Spinal cord (tissue), 10 donors: ENCODE results near the gene FAR2. TPM values are rescaled to one million over a fixed set of nuclear protein-coding genes. Genes with fewer than 3 reads are reported as not detected.

Experiments used
- DNase-seq, 6 donors: peaks; one replicate each; pipeline versions ENCODE4 v3.0.0 to v3.0.0-alpha.2; 2013 to 2015; ENCODE audit warnings: low spot score in 6 of 6, low read depth in 4 of 6
- H3K27ac ChIP-seq: one replicate; pipeline ENCODE4 v1.5.1; 2013; ENCODE audit warnings: low read depth, low read length, control low read depth
- H3K27me3 ChIP-seq: one replicate; pipeline ENCODE4 v1.6.1; 2013; ENCODE audit warnings: low read length; ENCODE audit not compliant: control insufficient read depth, insufficient read depth
- H3K36me3 ChIP-seq: one replicate; pipeline ENCODE4 v1.6.1; 2013; ENCODE audit warnings: low read length; ENCODE audit not compliant: control insufficient read depth, insufficient read depth
- H3K4me1 ChIP-seq: one replicate; pipeline ENCODE4 v1.6.1; 2013; ENCODE audit warnings: low read length; ENCODE audit not compliant: control insufficient read depth, insufficient read depth
- H3K4me3 ChIP-seq: one replicate; pipeline ENCODE4 v1.5.1; 2013; ENCODE audit warnings: low read depth, low read length, control low read depth
- H3K9me3 ChIP-seq: one replicate; pipeline ENCODE4 v1.6.1; 2013; ENCODE audit warnings: low read length; ENCODE audit not compliant: control insufficient read depth, insufficient read depth
- WGBS: methylation state at CpG from one replicate; pipeline ENCODE4 v1.1.5; 2013; ENCODE audit warnings: missing lambda C conversion rate; ENCODE audit not compliant: insufficient coverage; 5-methylcytosine and 5-hydroxymethylcytosine counted together
- polyA plus RNA-seq, 2 donors: library from polyadenylated mRNA; unstranded; fragments of 120-200 nt; gene quantifications; one replicate each; pipeline ENCODE4 v1.2.1, GENCODE V29; 2013; ENCODE audit not compliant: insufficient read length in 2 of 2
- total RNA-seq, 2 donors: library from RNA; depleted of rRNA in 1 of 2; stranded (reverse); fragments of 120-200 nt in 1 of 2; fragments of >200 nt in 1 of 2; gene quantifications; one replicate each; pipeline versions ENCODE4 v1.2.3 to v1.2.4, GENCODE V29; 2013 to 2014
- donor health status: healthy.

Gene FAR2
- total and polyA plus RNA-seq, 4 donors: 11.4 to 33.2 (median 25.8) TPM

DNA sequence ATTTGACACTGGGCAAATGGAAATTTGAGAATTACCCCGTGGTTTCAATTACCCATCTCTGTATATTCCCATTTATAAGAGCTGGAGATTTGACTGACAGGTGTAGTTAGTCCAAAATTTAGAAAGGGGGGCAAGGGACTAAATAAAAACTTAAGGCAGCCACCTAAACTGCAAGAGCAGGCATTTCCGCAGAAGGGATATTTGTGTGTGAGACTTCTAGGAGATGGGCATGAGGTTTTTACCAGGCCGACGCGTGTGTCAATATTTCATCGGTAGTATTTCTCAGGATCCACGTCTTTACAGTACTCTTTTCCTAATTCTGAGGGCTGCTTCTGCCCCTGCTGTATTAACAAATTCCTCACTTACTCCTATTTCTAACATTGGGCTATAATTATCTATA is 1.4 kb downstream of the FAR2 start:
- 70% methylated on average over 1 of the region's 7 CpGs for WGBS
- Histone ChIP-seq H3K27me3 (peaks cover 9% of the 10 kb centered on the region), H3K4me3 (no peak overlapping the region), H3K27ac (no peak overlapping the region), H3K36me3 (no peaks in the 10 kb centered on the region), H3K4me1 (peaks cover 19% of the 10 kb centered on the region), H3K9me3 (no peaks in the 10 kb centered on the region)
- no peak for DNase-seq

DNA sequence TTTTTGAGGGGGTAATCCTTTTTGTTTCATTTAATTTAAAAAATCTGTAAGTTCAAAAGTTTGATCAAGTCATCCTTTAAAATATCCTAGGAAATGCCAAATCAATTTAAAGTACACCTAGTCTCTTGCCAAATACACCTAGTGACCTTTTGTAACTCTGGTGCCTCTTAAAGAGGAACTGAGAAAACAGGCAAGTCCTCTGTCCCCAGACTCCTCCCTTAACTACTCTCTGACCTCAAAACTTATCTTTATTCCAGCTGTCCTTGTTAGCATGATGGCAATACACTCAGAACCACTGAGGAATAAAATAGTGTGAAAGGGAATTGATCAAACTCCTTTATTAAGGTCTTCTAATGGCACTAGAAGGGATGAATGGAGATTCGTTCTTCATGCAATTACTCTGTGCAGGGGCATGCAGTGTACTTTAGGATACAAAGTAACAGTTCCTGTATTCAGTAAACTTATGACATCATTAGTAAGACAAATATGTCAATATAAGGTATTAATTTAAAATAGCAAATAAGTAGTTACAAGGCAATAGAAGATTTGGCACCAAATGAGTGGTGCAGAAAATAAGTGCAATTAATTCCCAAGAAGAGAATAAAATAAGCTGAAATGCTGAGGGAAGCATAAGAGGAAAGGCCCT is 3.3 kb downstream of the FAR2 start:
- no peak overlapping the region for H3K27ac ChIP-seq

DNA sequence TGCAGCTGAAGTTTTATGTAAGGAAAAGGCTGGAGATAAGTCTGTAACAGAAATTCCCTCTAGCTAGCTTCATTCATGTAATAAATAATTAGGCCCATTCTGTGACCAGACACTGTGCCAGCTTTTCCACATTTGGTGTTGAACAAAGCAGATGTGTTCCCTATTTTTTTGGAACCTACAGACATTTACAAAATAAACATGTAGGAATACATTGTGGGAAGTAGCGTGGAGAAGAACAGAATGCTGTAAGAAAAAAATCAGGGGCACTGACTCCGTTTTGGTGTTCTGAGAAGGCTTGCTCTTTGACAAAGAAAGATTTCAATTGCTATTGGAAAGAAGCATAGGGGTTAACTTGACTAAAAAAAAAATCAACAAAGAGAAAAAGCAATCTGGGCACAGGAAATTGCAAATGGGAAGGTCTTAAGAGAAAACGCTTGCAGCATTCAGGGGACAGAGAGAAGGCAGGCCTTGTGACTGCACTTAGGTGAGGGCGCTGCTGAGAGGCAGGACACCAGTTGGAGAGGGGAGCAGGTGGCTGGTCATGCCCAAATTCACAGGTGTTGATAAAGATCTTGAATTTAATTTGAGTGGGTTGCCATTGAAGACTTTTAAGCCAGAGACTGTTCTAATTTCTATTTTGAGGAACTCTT is 4.0 kb downstream of the FAR2 start:
- Histone ChIP-seq H3K27ac (no peak overlapping the region), H3K36me3 (no peaks in the 10 kb centered on the region), H3K4me3 (no peak overlapping the region), H3K9me3 (no peaks in the 10 kb centered on the region), H3K4me1 (peaks cover 18% of the 10 kb centered on the region), H3K27me3 (peaks cover 9% of the 10 kb centered on the region)
- peak in 2 of 6 donors; percentile 32 to 63 for DNase-seq
- WGBS: 37% methylated on average over 3 of the region's 4 CpGs

More for the DNA sequence above, 3.3 kb downstream of the FAR2 start:
- Histone ChIP-seq H3K9me3 (no peaks in the 10 kb centered on the region), H3K4me1 (peaks cover 19% of the 10 kb centered on the region), H3K27me3 (peaks cover 9% of the 10 kb centered on the region), H3K4me3 (no peak overlapping the region), H3K36me3 (no peaks in the 10 kb centered on the region)
- no CpG with 5 or more reads among the region's 1 CpG for WGBS
- DNase-seq: no peak

DNA sequence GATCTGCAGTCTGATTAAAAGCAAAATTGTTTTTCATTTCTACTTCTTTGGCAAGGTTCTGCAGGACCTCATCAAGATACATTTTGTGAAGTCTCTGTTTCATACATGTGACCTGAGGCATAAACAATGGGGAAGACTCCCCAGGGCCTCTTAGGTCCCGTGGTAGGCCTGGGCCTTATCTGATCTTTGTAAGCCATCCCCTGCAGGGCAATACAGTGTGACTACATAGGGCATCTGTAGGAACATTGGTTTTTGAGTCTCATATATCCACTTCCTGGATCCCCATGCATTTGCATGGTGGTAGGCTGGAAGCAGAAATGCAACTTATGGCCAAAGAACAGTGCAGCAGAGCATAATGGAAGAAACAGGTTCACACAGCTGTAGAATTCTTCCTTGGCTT is 6.0 kb downstream of the FAR2 start:
- WGBS: 70% methylated on average over 1 of the region's 1 CpG
- no peak for DNase-seq
- H3K36me3 ChIP-seq: no peaks in the 10 kb centered on the region
- H3K4me1 ChIP-seq: peaks cover 4% of the 10 kb centered on the region
- H3K27me3 ChIP-seq: no peaks in the 10 kb centered on the region
- no peak overlapping the region for H3K27ac ChIP-seq
- no peaks in the 10 kb centered on the region for H3K9me3 ChIP-seq
- H3K4me3 ChIP-seq: no peak overlapping the region

DNA sequence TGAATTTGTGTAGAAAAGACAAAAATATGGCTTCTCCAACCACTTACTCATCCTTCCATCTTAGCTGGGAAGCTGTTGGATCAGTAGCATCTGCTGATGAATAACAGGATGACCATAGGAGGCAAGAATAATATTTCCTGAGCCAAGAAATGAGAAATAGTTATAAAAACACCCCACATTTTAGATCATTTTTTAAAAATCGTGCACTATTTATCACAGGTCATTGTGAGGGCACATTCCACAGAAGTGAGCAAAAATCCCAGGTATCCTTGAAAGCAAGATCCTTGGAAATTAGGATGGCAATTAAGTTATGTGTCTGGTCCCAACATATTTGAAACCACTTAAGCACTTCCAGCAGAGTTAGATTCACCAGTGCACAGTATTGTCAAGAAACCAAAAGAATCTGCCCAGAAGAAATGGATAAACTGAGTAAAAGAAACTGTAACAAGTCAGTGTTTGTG is 8.4 kb downstream of the FAR2 start:
- Histone ChIP-seq H3K27me3 (no peaks in the 10 kb centered on the region), H3K36me3 (no peaks in the 10 kb centered on the region), H3K27ac (no peak overlapping the region), H3K4me3 (no peak overlapping the region), H3K9me3 (no peaks in the 10 kb centered on the region), H3K4me1 (peaks cover 4% of the 10 kb centered on the region)
- no CpG with 5 or more reads among the region's 1 CpG for WGBS
- DNase-seq: no peak

DNA sequence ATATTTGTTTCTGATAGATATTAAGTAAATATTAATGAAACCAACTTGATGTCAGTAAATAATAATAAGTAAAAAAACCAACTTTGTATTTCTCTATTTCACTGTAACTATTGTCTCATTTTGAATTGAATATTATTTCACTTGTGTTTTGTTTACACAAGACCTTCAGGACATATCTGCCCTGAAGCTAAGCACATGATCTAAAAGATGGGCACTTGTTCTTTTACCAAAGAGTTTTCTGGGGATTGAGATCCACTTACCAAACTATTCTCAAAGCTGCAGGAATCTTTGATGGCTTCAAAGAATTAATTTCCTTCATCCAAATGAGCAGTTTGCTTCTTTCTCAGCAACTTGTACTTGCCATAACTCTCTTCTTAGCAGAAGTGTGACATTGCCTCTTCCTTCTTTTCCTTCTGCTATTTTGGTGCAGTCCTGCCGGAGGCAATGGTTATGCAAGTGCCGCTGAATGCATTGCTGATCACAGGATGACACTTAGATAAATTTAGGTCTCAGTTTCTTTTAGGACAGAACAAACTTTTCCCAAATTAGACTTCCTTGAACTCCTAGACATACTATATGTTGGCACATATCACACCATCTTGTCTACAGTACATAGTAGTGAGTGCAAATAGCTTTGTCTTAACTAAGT is 9.2 kb downstream of the FAR2 start:
- 100% methylated on average over 1 of the region's 2 CpGs for WGBS
- no peak overlapping the region for H3K4me3 ChIP-seq
- H3K27ac ChIP-seq: no peak overlapping the region
- no peaks in the 10 kb centered on the region for H3K36me3 ChIP-seq
- H3K4me1 ChIP-seq: peaks cover 3% of the 10 kb centered on the region
- DNase-seq: no peak
- H3K9me3 ChIP-seq: no peaks in the 10 kb centered on the region
- H3K27me3 ChIP-seq: no peaks in the 10 kb centered on the region

DNA sequence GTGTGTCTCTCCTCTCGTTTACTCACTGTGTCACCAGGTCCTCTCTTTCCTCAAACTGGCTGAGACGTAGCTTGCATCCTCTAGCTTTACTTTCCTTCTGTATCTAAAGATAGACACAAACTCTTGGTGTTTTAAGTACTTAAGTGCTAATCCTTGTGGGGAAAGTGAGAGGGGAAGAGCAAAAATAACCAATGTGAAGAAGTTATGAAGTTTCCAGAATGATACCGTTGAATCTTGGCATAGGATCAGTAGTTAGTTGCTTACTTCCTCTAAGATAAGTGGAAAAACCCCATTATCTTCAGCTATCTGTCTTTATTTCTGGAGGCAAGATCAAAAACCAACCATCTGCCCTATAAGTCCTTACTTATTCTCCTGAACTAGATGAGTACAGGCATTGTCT is 10.6 kb downstream of the FAR2 start:
- Histone ChIP-seq H3K9me3 (no peaks in the 10 kb centered on the region), H3K36me3 (no peaks in the 10 kb centered on the region), H3K27ac (no peak overlapping the region), H3K4me3 (no peak overlapping the region), H3K4me1 (no peaks in the 10 kb centered on the region), H3K27me3 (no peaks in the 10 kb centered on the region)
- no peak for DNase-seq
- WGBS: no CpG with 5 or more reads among the region's 3 CpGs

DNA sequence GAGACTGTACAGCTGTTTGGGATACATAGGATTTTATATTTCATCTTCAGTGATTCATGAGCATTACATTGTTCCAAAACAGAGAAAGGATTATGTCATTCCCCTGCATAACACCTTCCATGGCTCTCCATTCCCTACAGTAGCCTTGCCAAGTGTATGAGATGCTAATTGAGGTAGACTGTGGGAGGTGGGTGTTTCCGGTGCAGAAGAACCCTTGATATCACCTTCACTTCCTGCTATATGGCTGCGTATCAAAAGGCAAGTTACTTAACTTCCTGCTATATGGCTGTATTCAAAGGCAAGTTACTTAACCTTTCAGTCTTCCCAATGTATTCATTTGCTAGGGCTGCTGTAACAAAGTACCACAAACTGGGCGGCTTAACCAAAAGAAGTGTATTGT is 11.2 kb downstream of the FAR2 start:
- Histone ChIP-seq H3K27me3 (no peaks in the 10 kb centered on the region), H3K4me3 (no peak overlapping the region), H3K4me1 (no peaks in the 10 kb centered on the region), H3K9me3 (no peaks in the 10 kb centered on the region), H3K27ac (no peak overlapping the region), H3K36me3 (no peaks in the 10 kb centered on the region)
- DNase-seq: no peak
- WGBS: no CpG with 5 or more reads among the region's 3 CpGs

DNA sequence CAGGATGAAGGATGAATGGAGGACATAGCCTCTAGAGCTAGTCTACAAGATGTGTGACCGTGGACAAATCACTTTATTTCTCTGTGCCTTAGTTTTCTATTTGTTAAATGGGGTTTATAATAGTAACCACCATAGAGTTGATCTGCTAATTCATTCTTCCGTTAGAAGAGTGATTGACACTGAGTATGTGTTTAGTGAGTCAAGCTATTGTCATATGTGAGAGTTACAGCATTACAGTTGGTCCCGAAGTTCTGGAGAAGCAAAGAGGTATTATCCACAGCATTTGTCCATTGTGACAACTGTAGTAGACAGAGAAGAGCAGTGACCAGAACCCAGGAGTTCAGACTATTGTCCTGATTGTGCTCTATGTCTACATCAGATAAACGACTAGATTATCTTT is 14.1 kb downstream of the FAR2 start:
- Histone ChIP-seq H3K27ac (no peak overlapping the region), H3K4me3 (no peak overlapping the region), H3K4me1 (no peaks in the 10 kb centered on the region), H3K9me3 (no peaks in the 10 kb centered on the region), H3K27me3 (no peaks in the 10 kb centered on the region), H3K36me3 (no peaks in the 10 kb centered on the region)
- no peak for DNase-seq
- WGBS: 83% methylated on average over 2 of the region's 4 CpGs
